GM12864 (cell line): ENCODE results near the gene NPIPB2.
"Not testable (repeated sequence)": the region's sequence is repeated elsewhere in the genome, so short reads cannot be mapped to it uniquely, and the experiment has no call there.

Experiments used
- DNase-seq: peaks from one replicate; pipeline ENCODE4 v3.0.0-alpha.2; 2011; ENCODE audit warnings: low read depth
- H3K4me3 ChIP-seq: 2 replicates; pipeline ENCODE4 v1.5.1; 2011; ENCODE audit warnings: mild to moderate bottlenecking, low read depth, low read length, control low read depth
- CTCF ChIP-seq: IDR thresholded peaks from 2 replicates; pipeline ENCODE4 v1.5.1; 2011; ENCODE audit warnings: low read depth, mild to moderate bottlenecking, moderate library complexity, low read length, control low read depth, inconsistent platforms; ENCODE audit errors: missing control alignments

Gene NPIPB2

DNA sequence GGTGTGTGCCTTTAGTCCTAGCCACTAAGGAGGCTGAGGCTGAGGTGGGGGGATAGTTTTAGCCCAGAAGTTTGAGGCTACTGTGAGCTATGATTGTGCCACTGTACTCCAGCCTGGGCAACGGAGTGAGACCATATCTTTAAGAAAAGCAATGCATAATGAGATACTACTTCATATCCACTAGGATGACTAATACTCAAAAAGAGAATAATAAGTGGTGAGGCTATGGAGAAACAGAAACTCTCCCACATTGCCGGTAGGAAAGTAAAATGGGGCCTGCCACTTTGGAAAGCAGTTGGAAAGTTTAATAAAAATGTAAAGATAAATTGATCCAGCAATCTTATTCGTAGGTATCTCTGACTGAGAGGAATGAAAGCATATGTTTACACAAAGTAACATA lies 4.6 kb upstream of the NPIPB2 start:
- H3K4me3 ChIP-seq, result no peak overlapping the region
- no peak for DNase-seq
- TF ChIP-seq CTCF, result no peak

DNA sequence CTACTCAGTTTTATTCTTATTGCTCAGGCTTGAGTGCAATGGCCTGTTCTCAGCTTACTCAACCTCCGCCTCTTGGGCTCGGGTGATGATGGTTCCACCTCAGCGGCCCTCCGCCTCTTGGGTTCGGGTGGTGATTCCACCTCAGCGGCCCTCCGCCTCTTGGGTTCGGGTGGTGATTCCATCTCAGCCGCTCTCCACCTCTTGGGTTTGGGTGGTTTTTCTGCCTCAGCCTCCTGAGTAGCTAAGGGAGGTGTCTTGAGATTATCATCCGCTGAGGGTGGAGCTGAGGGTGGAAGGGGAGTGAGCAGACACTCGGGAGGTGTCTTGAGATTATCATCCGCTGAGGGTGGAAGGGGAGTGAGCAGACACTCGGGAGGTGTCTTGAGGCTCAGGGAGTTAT lies 14.5 kb downstream of the NPIPB2 start:
- H3K4me3 ChIP-seq, DNase-seq: not testable (repeated sequence)

GRCh38 chr16:11924046-11924445 lies 17.8 kb downstream of the NPIPB2 start:
- DNase-seq, H3K4me3 ChIP-seq: not testable (repeated sequence)

- no peak for TF ChIP-seq CTCF
- DNase-seq, result no peak
- peak overlapping the region; percentile 60 for H3K4me3 ChIP-seq
Measured at GRCh38 chr16:11916524-11917285, 25.1 kb downstream of the NPIPB2 start.

DNA sequence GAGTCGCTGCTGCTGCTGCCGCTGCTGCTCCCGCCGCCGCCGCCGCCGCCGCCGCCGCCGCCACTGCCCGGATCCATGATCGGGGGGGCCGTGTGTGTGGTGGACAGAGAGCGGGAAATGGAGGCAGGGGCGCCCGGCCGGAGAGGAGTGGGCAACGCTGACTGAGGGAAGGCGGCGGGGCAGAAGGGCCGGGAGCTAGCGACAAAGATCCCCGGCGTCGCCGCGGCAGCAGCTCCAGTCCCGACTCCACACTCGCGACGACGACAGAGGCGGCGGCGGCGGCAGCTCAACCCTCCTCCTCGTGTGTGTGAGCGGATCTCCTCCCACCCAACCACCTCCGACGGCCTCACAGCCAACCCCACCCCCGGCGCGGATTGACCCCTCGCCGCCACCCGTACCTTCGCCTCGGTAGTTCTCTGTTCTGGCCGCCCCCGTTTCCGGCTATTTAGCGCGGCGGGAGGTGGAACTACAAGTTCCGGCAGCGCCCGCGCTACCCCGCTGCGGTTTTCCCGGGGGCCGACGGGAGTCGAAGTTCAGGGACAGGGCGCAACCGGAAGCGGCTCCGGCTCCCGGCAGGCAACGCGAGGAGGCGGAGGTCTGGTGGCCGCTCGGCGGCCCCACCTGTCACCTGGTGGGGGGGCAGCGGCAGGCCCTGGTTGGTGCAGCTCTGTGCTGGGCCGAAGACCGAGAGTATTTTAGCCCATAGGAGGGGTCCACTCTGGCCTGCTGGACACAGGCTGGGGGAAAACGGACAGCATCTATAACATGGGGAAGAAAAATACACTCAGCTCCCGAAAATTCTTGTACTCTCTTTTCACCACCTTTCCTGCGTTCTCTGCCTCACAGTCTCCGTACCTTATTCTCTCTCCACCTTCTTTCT lies 26.0 kb downstream of the NPIPB2 start, which contains the start of gene GSPT1:
Gene GSPT1, minus strand, starts transcription at position 313 of the 880 bp plus-strand sequence. Its CDS starts 236 bp downstream, at position 77.
- TF ChIP-seq CTCF, result no peak

GRCh38 chr16:11915114-11915643 lies 26.7 kb downstream of the NPIPB2 start:
- DNase-seq, result no peak
- peak overlapping the region; percentile 63 for H3K4me3 ChIP-seq
- TF ChIP-seq CTCF, result no peak

More for the DNA sequence above, 26.0 kb downstream of the NPIPB2 start, which contains the start of gene GSPT1:
- peak within 1 kb of the TSS; percentile 63 for H3K4me3 ChIP-seq
- DNase-seq, result peak; percentile 95

- TF ChIP-seq CTCF, result no peak
- DNase-seq, result no peak
- H3K4me3 ChIP-seq, result peak overlapping the region; percentile 63
Measured at GRCh38 chr16:11914210-11915113, 27.4 kb downstream of the NPIPB2 start.
